HepG2 (cell line): Measurements from ENCODE around the gene WDR18. TPM values are rescaled to one million over a fixed set of nuclear protein-coding genes. Genes with fewer than 3 reads are reported as not detected.

ENCODE experiments used
- ATAC-seq: fragments of 200-7000 bp; cut with Tn5 transposase; 3 replicates; pipeline ENCODE4 v1.9.1; 2020; ENCODE audit warnings: mild to moderate bottlenecking, moderate library complexity
- BruUV-seq: library from RNA; stranded (reverse); fragments of 400-500 nt; replicated peaks from 2 replicates; lab custom pipeline; 2021; lab: Mats Ljungman, UMichigan
- CTCF ChIA-PET: fragments of 300-600 bp; formaldehyde crosslinking; extraction: SDS; loops from one replicate; lab custom pipeline; 2021; ENCODE audit warnings: low total read pairs, inconsistent platforms, low intra/inter-chr PET ratio; lab: Yijun Ruan, JAX
- POLR2A ChIA-PET: fragments of 350-600 bp; sonication (Branson Sonifier 250); formaldehyde crosslinking; loops from one replicate; lab custom pipeline; 2020; ENCODE audit warnings: antibody characterized with exemption, inconsistent platforms; lab: Yijun Ruan, JAX
- DNase-seq: peaks from one replicate; pipeline ENCODE4 v3.0.0-alpha.2; 2015; ENCODE audit warnings: low spot score
- FAIRE-seq: peaks from 3 replicates; lab custom pipeline; 2011; peaks lifted over from hg19 to GRCh38; lab: Jason Lieb, UNC
- H2AFZ ChIP-seq: one replicate; pipeline ENCODE4 v1.6.1; 2011; ENCODE audit warnings: low read length, inconsistent platforms
- H3K27ac ChIP-seq: fragments of 300-600 bp; 3 replicates; pipeline ENCODE4 v1.8.0; 2011; ENCODE audit warnings: mixed run types, mild to moderate bottlenecking, mixed read lengths, low read length, inconsistent platforms; ENCODE audit not compliant: insufficient read depth; ENCODE audit errors: extremely low read length
- H3K27me3 ChIP-seq, 2 experiments: fragments of 200-600 bp in 1 of 2; 2 replicates in 1 of 2; 3 replicates in 1 of 2; pipeline versions ENCODE4 v1.6.0 to v1.8.0; 2011; ENCODE audit warnings: low read length in 2 of 2, mild to moderate bottlenecking in 2 of 2, moderate library complexity in 2 of 2, inconsistent platforms in 1 of 2; ENCODE audit not compliant: insufficient read depth in 2 of 2, control insufficient read depth in 1 of 2
- H3K36me3 ChIP-seq, 2 experiments: fragments of 200-600 bp in 1 of 2; replicated peaks in 1 of 2; 2 replicates in 1 of 2; 3 replicates in 1 of 2; pipeline versions ENCODE4 v1.5.1 to v1.8.0; 2011; ENCODE audit warnings: low read length in 2 of 2, inconsistent platforms in 1 of 2; ENCODE audit not compliant: insufficient read depth in 2 of 2, control insufficient read depth in 1 of 2
- H3K4me1 ChIP-seq: 2 replicates; pipeline ENCODE4 v1.5.1; 2012; ENCODE audit warnings: low read length, inconsistent platforms; ENCODE audit not compliant: insufficient read depth
- H3K4me2 ChIP-seq: 2 replicates; pipeline ENCODE4 v1.6.0; 2011; ENCODE audit warnings: low read depth, low read length, inconsistent platforms
- H3K4me3 ChIP-seq, 3 experiments: fragments of 200-600 bp in 1 of 3; sonication (generic), shearing (Covaris generic) in 1 of 3; replicated peaks in 1 of 3; 2 replicates each; pipeline ENCODE4 v1.5.1; 2011 to 2016; ENCODE audit warnings: low read length in 3 of 3, inconsistent platforms in 2 of 3, low read depth in 2 of 3, mild to moderate bottlenecking in 2 of 3, control low read depth in 1 of 3, mixed read lengths in 1 of 3; ENCODE audit not compliant: insufficient read depth in 1 of 3
- H3K79me2 ChIP-seq: one replicate; pipeline ENCODE4 v1.6.1; 2011; ENCODE audit warnings: low read length, inconsistent platforms; ENCODE audit not compliant: insufficient read depth
- H3K9ac ChIP-seq: 2 replicates; pipeline ENCODE4 v1.6.0; 2011; ENCODE audit warnings: mild to moderate bottlenecking, low read depth, low read length, inconsistent platforms; ENCODE audit not compliant: insufficient read depth
- H3K9me3 ChIP-seq: 2 replicates; pipeline ENCODE4 v1.5.1; 2012; ENCODE audit warnings: mild to moderate bottlenecking, low read length
- H4K20me1 ChIP-seq: 2 replicates; pipeline ENCODE4 v1.6.0; 2011; ENCODE audit warnings: inconsistent platforms, mild to moderate bottlenecking, low read length, moderate library complexity; ENCODE audit not compliant: insufficient read depth
- KDM3A ChIP-seq: IDR thresholded peaks from 2 replicates; pipeline ENCODE4 v1.6.1; 2018; ENCODE audit warnings: low read depth, missing compliant biosample characterization
- KDM5B ChIP-seq: sonication (generic); formaldehyde crosslinking; IDR thresholded peaks from 2 replicates; pipeline ENCODE4 v1.4.0; 2020; ENCODE audit warnings: missing genetic modification reagents, mild to moderate bottlenecking, borderline replicate concordance
- KLF16 ChIP-seq, 2 experiments: sonication (generic) in 1 of 2; formaldehyde crosslinking in 1 of 2; IDR thresholded peaks; 2 replicates each; pipeline versions ENCODE4 v1.6.1 to v1.8.0; 2016 to 2023; ENCODE audit warnings: missing genetic modification reagents in 2 of 2, missing compliant biosample characterization in 1 of 2
- LCORL ChIP-seq, 2 experiments: fragments of 450-650 bp in 1 of 2; sonication (generic) in 1 of 2; formaldehyde crosslinking in 1 of 2; IDR thresholded peaks; 2 replicates each; pipeline versions ENCODE4 v1.5.0 to v1.6.1; 2017 to 2020; ENCODE audit warnings: antibody characterized with exemption in 1 of 2, missing genetic modification reagents in 1 of 2
- MBNL3 ChIP-seq: fragments of 250-450 bp; sonication (Bioruptor Pico); conservative IDR thresholded peaks from 2 replicates; pipeline ENCODE4 v1.8.0; 2022; ENCODE audit warnings: mild to moderate bottlenecking, inconsistent platforms
- ZBTB7A ChIP-seq: sonication (generic); formaldehyde crosslinking; IDR thresholded peaks from 2 replicates; pipeline ENCODE4 v1.8.0; 2022; ENCODE audit warnings: mild to moderate bottlenecking, missing genetic modification reagents
- ZBTB7B ChIP-seq: sonication (generic); formaldehyde crosslinking; IDR thresholded peaks from 2 replicates; pipeline ENCODE4 v1.4.0; 2020; ENCODE audit warnings: missing genetic modification reagents
- ZFP37 ChIP-seq: sonication (generic); formaldehyde crosslinking; IDR thresholded peaks from 2 replicates; pipeline ENCODE4 v1.4.0; 2020; ENCODE audit warnings: missing genetic modification reagents, borderline replicate concordance
- ZGPAT ChIP-seq: IDR thresholded peaks from 2 replicates; pipeline ENCODE4 v1.6.1; 2016; ENCODE audit warnings: mild to moderate bottlenecking
- WGBS: methylation state at CpG from one replicate; pipeline ENCODE4 v1.1.6; 2017; ENCODE audit warnings: low lambda C conversion rate; 5-methylcytosine and 5-hydroxymethylcytosine counted together
- in situ Hi-C: cut with HindIII; loops from 2 replicates; pipeline ENCODE4 v1.10.0; 2017; ENCODE audit warnings: low pct_unique_long_range_greater_than_20kb; ENCODE audit not compliant: extremely low pct_ligation_motif_present
- intact Hi-C: fragments of 100-400 bp; cut with micrococcal nuclease; formaldehyde crosslinking; loops from one replicate; pipeline ENCODE4 v1.10.0; 2022; ENCODE audit not compliant: unreplicated experiment
- polyA plus RNA-seq, 8 experiments: library from polyadenylated mRNA; depleted of rRNA in 3 of 8; stranded (reverse) in 7 of 8; unstranded in 1 of 8; fragments of >200 nt; fragmentation: Illumina TruSeq in 4 of 8; extraction: Trizol in 4 of 8; gene quantifications; 2 replicates each; pipeline versions ENCODE4 v1.2.1 to v1.2.3, GENCODE V29; 2011 to 2016; ENCODE audit warnings: low read depth in 4 of 8, missing spikeins in 1 of 8, mixed read lengths in 1 of 8; ENCODE audit not compliant: insufficient read depth in 1 of 8
- total RNA-seq, 5 experiments: library from RNA; depleted of rRNA; stranded (reverse); fragments of >200 nt; fragmentation: Illumina TruSeq; extraction: Trizol; gene quantifications; 2 replicates each; pipeline ENCODE4 v1.2.3, GENCODE V29; 2016; ENCODE audit warnings: low read depth in 1 of 5
- TF ChIP-seq, protein P1 (sequence below): sonication (generic); formaldehyde crosslinking; IDR thresholded peaks from 2 replicates; pipeline ENCODE4 v1.4.0; 2020; ENCODE audit warnings: missing genetic modification reagents, borderline replicate concordance
- TF ChIP-seq, protein P2 (sequence below): sonication (generic); formaldehyde crosslinking; IDR thresholded peaks from 2 replicates; pipeline ENCODE4 v1.5.1; 2020; ENCODE audit warnings: mild to moderate bottlenecking, missing genetic modification reagents, moderate library complexity
- TF ChIP-seq, protein P3 (sequence below): sonication (generic); formaldehyde crosslinking; IDR thresholded peaks from 2 replicates; pipeline ENCODE4 v1.4.0; 2020; ENCODE audit warnings: missing genetic modification reagents, mild to moderate bottlenecking, borderline replicate concordance

WDR18 gene
- total and polyA plus RNA-seq, 2 of the 13 experiments (the other 11 are each of a cell fraction or from before 2014, with no cell fraction given), result 36.4 to 47.6 TPM

GRCh38 chr19:1001538-1002166 lies 17.5 kb downstream of the WDR18 start:
- Histone ChIP-seq H3K27me3 (peaks cover 15 to 50% of the 10 kb centered on the region in 2 experiments), H3K4me3 (peak overlapping the region in 2 of 3 experiments; percentile 7 to 66; a peak in 1 of 6 replicates), H3K4me2 (peak overlapping the region; percentile 65), H3K9me3 (no peaks in the 10 kb centered on the region), H3K9ac (no peak overlapping the region), H3K36me3 (no peaks in the 10 kb centered on the region), H3K27ac (no peak overlapping the region), H3K4me1 (peaks cover 29% of the 10 kb centered on the region), H2AFZ (no peak overlapping the region), H4K20me1 (no peaks in the 10 kb centered on the region), H3K79me2 (no peaks in the 10 kb centered on the region)
- WGBS, result 16% methylated on average over 9 of the region's 20 CpGs
- BruUV-seq, result no TSS peak
- no peak for FAIRE-seq
- CTCF ChIA-PET, result no interaction called here
- ATAC-seq, result peak; percentile 63
- POLR2A ChIA-PET, result no interaction called here
- intact Hi-C loops (no loop called here), in situ Hi-C loops (no loop called here)
- DNase-seq, result no peak
- TF ChIP-seq MBNL3 (CRISPR knock-in tag) (no peak), KDM5B (CRISPR knock-in tag) (peak; percentile 25; the same call in 1 of the 2 replicates), KLF16 (CRISPR knock-in tag; IDR thresholded peaks at IDR 0.05) (no peak), ZFP37 (CRISPR knock-in tag) (no peak), ZBTB7A (CRISPR knock-in tag) (peak; percentile 85), KDM3A (CRISPR knock-in tag) (peak; percentile 83; the same call in 1 of the 2 replicates), ZGPAT (peak; percentile 30; the same call in 1 of the 2 replicates), LCORL (IDR thresholded peaks at IDR 0.05) (no peak), LCORL (CRISPR knock-in tag; IDR thresholded peaks at IDR 0.05) (peak; percentile 45; the same call in 1 of the 2 replicates), ZBTB7B (CRISPR knock-in tag) (peak; percentile 56; the same call in 1 of the 2 replicates)
- TF ChIP-seq, protein P1, sequence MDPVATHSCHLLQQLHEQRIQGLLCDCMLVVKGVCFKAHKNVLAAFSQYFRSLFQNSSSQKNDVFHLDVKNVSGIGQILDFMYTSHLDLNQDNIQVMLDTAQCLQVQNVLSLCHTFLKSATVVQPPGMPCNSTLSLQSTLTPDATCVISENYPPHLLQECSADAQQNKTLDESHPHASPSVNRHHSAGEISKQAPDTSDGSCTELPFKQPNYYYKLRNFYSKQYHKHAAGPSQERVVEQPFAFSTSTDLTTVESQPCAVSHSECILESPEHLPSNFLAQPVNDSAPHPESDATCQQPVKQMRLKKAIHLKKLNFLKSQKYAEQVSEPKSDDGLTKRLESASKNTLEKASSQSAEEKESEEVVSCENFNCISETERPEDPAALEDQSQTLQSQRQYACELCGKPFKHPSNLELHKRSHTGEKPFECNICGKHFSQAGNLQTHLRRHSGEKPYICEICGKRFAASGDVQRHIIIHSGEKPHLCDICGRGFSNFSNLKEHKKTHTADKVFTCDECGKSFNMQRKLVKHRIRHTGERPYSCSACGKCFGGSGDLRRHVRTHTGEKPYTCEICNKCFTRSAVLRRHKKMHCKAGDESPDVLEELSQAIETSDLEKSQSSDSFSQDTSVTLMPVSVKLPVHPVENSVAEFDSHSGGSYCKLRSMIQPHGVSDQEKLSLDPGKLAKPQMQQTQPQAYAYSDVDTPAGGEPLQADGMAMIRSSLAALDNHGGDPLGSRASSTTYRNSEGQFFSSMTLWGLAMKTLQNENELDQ (CRISPR knock-in tag), result no peak
- TF ChIP-seq, protein P2, sequence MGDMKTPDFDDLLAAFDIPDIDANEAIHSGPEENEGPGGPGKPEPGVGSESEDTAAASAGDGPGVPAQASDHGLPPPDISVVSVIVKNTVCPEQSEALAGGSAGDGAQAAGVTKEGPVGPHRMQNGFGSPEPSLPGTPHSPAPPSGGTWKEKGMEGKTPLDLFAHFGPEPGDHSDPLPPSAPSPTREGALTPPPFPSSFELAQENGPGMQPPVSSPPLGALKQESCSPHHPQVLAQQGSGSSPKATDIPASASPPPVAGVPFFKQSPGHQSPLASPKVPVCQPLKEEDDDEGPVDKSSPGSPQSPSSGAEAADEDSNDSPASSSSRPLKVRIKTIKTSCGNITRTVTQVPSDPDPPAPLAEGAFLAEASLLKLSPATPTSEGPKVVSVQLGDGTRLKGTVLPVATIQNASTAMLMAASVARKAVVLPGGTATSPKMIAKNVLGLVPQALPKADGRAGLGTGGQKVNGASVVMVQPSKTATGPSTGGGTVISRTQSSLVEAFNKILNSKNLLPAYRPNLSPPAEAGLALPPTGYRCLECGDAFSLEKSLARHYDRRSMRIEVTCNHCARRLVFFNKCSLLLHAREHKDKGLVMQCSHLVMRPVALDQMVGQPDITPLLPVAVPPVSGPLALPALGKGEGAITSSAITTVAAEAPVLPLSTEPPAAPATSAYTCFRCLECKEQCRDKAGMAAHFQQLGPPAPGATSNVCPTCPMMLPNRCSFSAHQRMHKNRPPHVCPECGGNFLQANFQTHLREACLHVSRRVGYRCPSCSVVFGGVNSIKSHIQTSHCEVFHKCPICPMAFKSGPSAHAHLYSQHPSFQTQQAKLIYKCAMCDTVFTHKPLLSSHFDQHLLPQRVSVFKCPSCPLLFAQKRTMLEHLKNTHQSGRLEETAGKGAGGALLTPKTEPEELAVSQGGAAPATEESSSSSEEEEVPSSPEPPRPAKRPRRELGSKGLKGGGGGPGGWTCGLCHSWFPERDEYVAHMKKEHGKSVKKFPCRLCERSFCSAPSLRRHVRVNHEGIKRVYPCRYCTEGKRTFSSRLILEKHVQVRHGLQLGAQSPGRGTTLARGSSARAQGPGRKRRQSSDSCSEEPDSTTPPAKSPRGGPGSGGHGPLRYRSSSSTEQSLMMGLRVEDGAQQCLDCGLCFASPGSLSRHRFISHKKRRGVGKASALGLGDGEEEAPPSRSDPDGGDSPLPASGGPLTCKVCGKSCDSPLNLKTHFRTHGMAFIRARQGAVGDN (CRISPR knock-in tag), result peak; percentile 57
- TF ChIP-seq, protein P3, sequence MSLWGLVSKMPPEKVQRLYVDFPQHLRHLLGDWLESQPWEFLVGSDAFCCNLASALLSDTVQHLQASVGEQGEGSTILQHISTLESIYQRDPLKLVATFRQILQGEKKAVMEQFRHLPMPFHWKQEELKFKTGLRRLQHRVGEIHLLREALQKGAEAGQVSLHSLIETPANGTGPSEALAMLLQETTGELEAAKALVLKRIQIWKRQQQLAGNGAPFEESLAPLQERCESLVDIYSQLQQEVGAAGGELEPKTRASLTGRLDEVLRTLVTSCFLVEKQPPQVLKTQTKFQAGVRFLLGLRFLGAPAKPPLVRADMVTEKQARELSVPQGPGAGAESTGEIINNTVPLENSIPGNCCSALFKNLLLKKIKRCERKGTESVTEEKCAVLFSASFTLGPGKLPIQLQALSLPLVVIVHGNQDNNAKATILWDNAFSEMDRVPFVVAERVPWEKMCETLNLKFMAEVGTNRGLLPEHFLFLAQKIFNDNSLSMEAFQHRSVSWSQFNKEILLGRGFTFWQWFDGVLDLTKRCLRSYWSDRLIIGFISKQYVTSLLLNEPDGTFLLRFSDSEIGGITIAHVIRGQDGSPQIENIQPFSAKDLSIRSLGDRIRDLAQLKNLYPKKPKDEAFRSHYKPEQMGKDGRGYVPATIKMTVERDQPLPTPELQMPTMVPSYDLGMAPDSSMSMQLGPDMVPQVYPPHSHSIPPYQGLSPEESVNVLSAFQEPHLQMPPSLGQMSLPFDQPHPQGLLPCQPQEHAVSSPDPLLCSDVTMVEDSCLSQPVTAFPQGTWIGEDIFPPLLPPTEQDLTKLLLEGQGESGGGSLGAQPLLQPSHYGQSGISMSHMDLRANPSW (CRISPR knock-in tag), result no peak
